Progenitor cell of endocrine pancreas (in vitro differentiated cells): ENCODE data around the gene ITGA3. TPM values are rescaled to one million over a fixed set of nuclear protein-coding genes. Genes with fewer than 3 reads are reported as not detected.

Source experiments
- DNase-seq: peaks from one replicate; pipeline ENCODE4 v3.0.0; 2021; ENCODE audit warnings: low spot score; ENCODE audit not compliant: unreplicated experiment
- H3K27ac Mint-ChIP-seq: 2 replicates; pipeline ENCODE4 v1.8.0; 2021; ENCODE audit warnings: mild to moderate bottlenecking, moderate library complexity, mixed read lengths
- H3K27me3 Mint-ChIP-seq: 2 replicates; pipeline ENCODE4 v1.8.0; 2021; ENCODE audit warnings: mixed read lengths
- H3K36me3 Mint-ChIP-seq: 2 replicates; pipeline ENCODE4 v1.8.0; 2022; ENCODE audit warnings: mixed read lengths; ENCODE audit not compliant: insufficient read depth
- H3K4me1 Mint-ChIP-seq: 2 replicates; pipeline ENCODE4 v1.8.0; 2021; ENCODE audit warnings: low read depth, mixed read lengths
- H3K4me3 Mint-ChIP-seq: 2 replicates; pipeline ENCODE4 v1.8.0; 2021; ENCODE audit warnings: low read depth, mild to moderate bottlenecking, moderate library complexity, mixed read lengths
- H3K9me3 Mint-ChIP-seq: 2 replicates; pipeline ENCODE4 v1.8.0; 2021; ENCODE audit warnings: low read depth, mixed read lengths
- CTCF ChIP-seq: fragments of 200-600 bp; sonication (generic); IDR thresholded peaks from one replicate; pipeline ENCODE4 v1.5.0; 2021; ENCODE audit warnings: antibody characterized with exemption, mild to moderate bottlenecking; ENCODE audit not compliant: unreplicated experiment
- total RNA-seq: library from RNA; stranded (reverse); gene quantifications from 2 replicates; pipeline ENCODE4 v1.2.1, GENCODE V29; 2021

The ITGA3 gene
- total RNA-seq, 1 donor from 2014 or later, result 17.6 TPM

DNA sequence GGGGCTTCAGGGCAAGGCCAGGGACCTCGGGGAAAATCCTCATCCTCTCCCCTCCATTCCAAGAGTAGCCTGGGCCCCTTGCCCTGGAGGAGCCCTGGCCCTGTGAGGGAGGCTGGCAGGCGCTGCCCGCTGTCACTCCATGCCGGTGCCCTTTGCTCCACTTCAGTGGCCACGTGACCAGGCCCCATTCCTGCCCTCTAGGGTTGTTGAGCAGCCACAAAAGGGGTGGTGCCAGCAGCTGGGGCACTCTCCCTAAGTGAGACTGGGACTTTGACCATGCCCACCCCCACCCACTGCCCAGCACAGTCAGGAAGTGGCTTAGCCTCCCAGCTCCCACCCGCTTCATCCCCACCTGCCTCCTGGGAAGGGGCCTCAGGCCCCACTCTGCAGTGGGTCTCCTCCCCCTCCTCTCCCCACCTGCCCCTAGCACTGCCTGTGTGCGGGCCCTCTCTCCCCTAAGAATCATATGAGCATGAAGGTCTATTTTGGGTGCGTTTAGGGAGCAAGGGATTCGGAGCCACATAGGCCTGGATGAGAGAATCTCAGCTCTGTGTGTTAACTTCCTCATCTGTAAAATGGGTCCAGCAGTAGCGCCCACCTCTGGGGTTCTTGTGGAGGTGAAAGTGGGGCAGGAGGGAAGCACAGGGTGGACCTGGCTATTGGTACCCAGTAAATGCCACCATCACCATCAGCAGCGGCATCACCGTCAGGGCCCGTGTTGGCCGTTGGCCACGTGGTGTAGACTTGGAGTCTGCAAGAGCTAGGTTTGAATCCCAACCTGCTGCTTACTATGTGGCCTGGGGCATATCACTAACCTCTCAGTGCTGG is 46.5 kb downstream of the ITGA3 start:
- Mint-ChIP-seq H3K4me3 (no peak overlapping the region), H3K27ac (no peak overlapping the region), H3K27me3 (no peaks in the 10 kb centered on the region), H3K9me3 (no peaks in the 10 kb centered on the region), H3K36me3 (peaks cover 8% of the 10 kb centered on the region), H3K4me1 (peaks cover 6% of the 10 kb centered on the region)
- no peak for DNase-seq
- no peak for TF ChIP-seq CTCF

DNA sequence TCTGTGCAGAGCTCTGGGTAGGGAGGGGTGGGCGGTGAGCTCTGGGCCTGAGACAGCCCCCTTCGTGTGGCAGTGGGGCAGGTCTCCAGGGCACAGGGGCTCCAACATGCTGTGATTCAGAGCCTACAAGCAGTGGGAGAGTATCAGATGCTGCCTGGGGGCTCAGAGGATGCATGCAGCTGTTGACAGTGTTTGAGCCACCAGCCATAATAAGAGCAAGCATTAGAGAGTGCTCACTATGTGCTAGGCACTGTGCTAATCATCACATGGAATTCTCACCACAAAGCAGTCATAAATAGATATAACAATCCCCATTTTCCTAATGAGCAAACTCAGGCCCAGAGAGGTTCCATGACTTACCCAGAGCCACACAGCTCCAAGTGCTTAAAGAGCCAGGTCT is 47.3 kb downstream of the ITGA3 start:
- Mint-ChIP-seq H3K9me3 (no peaks in the 10 kb centered on the region), H3K27me3 (no peaks in the 10 kb centered on the region), H3K36me3 (peaks cover 6% of the 10 kb centered on the region), H3K27ac (no peak overlapping the region), H3K4me1 (peaks cover 6% of the 10 kb centered on the region), H3K4me3 (no peak overlapping the region)
- no peak for TF ChIP-seq CTCF
- DNase-seq, result no peak

DNA sequence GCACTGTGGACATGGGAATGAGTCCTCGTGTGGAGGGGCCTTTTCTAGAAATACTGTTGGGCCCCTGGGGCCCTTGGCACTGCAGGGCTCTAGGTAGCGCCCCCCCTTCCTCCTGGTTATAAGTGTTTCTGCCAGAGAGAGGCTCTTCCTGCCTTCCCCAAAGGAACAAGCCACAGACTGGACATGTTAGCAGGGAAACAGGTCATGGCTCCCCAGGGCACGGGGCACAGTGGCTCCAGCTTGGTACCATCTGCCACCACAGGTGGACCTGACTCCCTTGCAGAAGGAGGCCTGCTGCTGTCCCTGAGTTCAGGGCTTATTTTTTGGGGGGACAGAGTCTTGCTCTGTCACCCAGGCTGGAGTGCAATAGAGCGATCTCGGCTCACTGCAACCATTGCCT is 48.0 kb downstream of the ITGA3 start:
- no peak for DNase-seq
- no peak for TF ChIP-seq CTCF
- Mint-ChIP-seq H3K27me3 (no peaks in the 10 kb centered on the region), H3K4me1 (peaks cover 6% of the 10 kb centered on the region), H3K36me3 (peaks cover 4% of the 10 kb centered on the region), H3K27ac (no peak overlapping the region), H3K4me3 (no peak overlapping the region), H3K9me3 (no peaks in the 10 kb centered on the region)

DNA sequence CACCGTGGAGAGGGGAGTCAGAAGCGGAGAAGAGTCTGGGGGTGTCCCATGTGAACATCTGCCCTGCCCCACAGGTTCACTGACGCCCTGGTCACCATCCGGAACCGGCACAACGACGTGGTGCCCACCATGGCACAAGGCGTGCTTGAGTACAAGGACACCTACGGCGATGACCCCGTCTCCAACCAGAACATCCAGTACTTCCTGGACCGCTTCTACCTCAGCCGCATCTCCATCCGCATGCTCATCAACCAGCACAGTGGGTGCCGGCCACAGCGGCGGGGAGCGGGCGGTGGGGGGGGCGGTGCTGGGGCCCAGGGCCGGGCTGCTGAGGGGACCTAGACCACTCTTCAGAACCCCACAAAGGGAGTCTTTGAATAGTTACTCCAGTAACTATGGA is 49.9 kb downstream of the ITGA3 start:
- H3K27ac Mint-ChIP-seq, result no peak overlapping the region
- H3K4me1 Mint-ChIP-seq, result peaks cover under 1% of the 10 kb centered on the region
- H3K4me3 Mint-ChIP-seq, result no peak overlapping the region
- H3K36me3 Mint-ChIP-seq, result peaks cover 4% of the 10 kb centered on the region
- H3K9me3 Mint-ChIP-seq, result no peaks in the 10 kb centered on the region
- no peaks in the 10 kb centered on the region for H3K27me3 Mint-ChIP-seq
- no peak for DNase-seq
- no peak for TF ChIP-seq CTCF

GRCh38 chr17:50106393-50107131 is 50.7 kb downstream of the ITGA3 start:
- Mint-ChIP-seq H3K36me3 (peaks cover 4% of the 10 kb centered on the region), H3K4me1 (no peaks in the 10 kb centered on the region), H3K27ac (no peak overlapping the region), H3K4me3 (no peak overlapping the region), H3K27me3 (no peaks in the 10 kb centered on the region), H3K9me3 (no peaks in the 10 kb centered on the region)
- DNase-seq, result no peak
- no peak for TF ChIP-seq CTCF
